ENCODE data around the gene ZBTB21. TPM values are rescaled to one million over a fixed set of nuclear protein-coding genes. Genes with fewer than 3 reads are reported as not detected.

ZBTB21 gene
- total and polyA plus RNA-seq, 8 donors: 1.9 to 18.7 (median 4.8) TPM

GRCh38 chr21:41987310-41987709 is 22.9 kb downstream of the ZBTB21 start:
- TF ChIP-seq POLR2A (IDR thresholded peaks at IDR 0.05) (no peak), POLR2AphosphoS5 (IDR thresholded peaks at IDR 0.05) (no peak), EP300 (IDR thresholded peaks at IDR 0.05) (no peak), CTCF (IDR thresholded peaks at IDR 0.05) (no peak)
- Histone ChIP-seq H3K27me3 (no peaks in the 10 kb centered on the region), H3K4me1 (no peaks in the 10 kb centered on the region), H3K4me3 (no peak overlapping the region), H3K27ac (no peak overlapping the region), H3K9me3 (no peaks in the 10 kb centered on the region), H3K36me3 (peaks cover 14 to 18% (median 17%) of the 10 kb centered on the region in 4 donors)
- intact Hi-C loops (cut with DNase I; ENCODE audit: low total_unique reads): no loop called here
- WGBS, 5 donors: 94 to 99% (median 96%) methylated on average over 3 of the region's 3 CpGs
- DNase-seq: no peak

- Histone ChIP-seq H3K9me3 (no peaks in the 10 kb centered on the region), H3K4me3 (no peak overlapping the region), H3K36me3 (peaks cover 0 to 3% (median 3%) of the 10 kb centered on the region in 4 donors), H3K27ac (no peak overlapping the region), H3K4me1 (no peaks in the 10 kb centered on the region), H3K27me3 (no peaks in the 10 kb centered on the region)
- no peak for DNase-seq
- 64 to 88% (median 78%) methylated on average over 6 of the region's 6 CpGs for WGBS, 5 donors
- no peak for TF ChIP-seq CTCF (IDR thresholded peaks at IDR 0.05)
- no peak for TF ChIP-seq POLR2AphosphoS5 (IDR thresholded peaks at IDR 0.05)
- no peak for TF ChIP-seq POLR2A (IDR thresholded peaks at IDR 0.05)
- intact Hi-C loops (cut with DNase I; ENCODE audit: low total_unique reads): no loop called here
Measured at GRCh38 chr21:41985662-41986416, 24.3 kb downstream of the ZBTB21 start.

GRCh38 chr21:41983229-41983628 is 26.9 kb downstream of the ZBTB21 start:
- TF ChIP-seq POLR2AphosphoS5 (IDR thresholded peaks at IDR 0.05) (no peak), CTCF (IDR thresholded peaks at IDR 0.05) (no peak), POLR2A (IDR thresholded peaks at IDR 0.05) (no peak), EP300 (IDR thresholded peaks at IDR 0.05) (no peak)
- Histone ChIP-seq H3K36me3 (no peaks in the 10 kb centered on the region), H3K27me3 (no peaks in the 10 kb centered on the region), H3K4me3 (no peak overlapping the region), H3K9me3 (peaks cover 0 to 7% (median 0%) of the 10 kb centered on the region in 4 donors), H3K4me1 (no peaks in the 10 kb centered on the region), H3K27ac (no peak overlapping the region)
- WGBS, 5 donors: 97 to 100% (median 100%) methylated on average over 1 of the region's 1 CpG
- no peak for DNase-seq
- intact Hi-C loops (cut with DNase I; ENCODE audit: low total_unique reads): no loop called here

GRCh38 chr21:41980561-41980960 is 29.6 kb downstream of the ZBTB21 start:
- intact Hi-C loops (cut with DNase I; ENCODE audit: low total_unique reads): no loop called here
- TF ChIP-seq POLR2AphosphoS5 (IDR thresholded peaks at IDR 0.05) (no peak), POLR2A (IDR thresholded peaks at IDR 0.05) (no peak), EP300 (IDR thresholded peaks at IDR 0.05) (no peak), CTCF (IDR thresholded peaks at IDR 0.05) (no peak)
- no peaks in the 10 kb centered on the region for H3K4me1 ChIP-seq
- no peaks in the 10 kb centered on the region for H3K36me3 ChIP-seq
- H3K27ac ChIP-seq: no peak overlapping the region
- DNase-seq: no peak
- no peak overlapping the region for H3K4me3 ChIP-seq
- H3K9me3 ChIP-seq: peaks cover 0 to 7% (median 0%) of the 10 kb centered on the region in 4 donors
- H3K27me3 ChIP-seq: no peaks in the 10 kb centered on the region

Measured in stomach (tissue), 9 donors.